Panc1 (cell line): ENCODE measurements around the gene CD80.

Source experiments
- CTCF ChIP-seq: fragments of 450-650 bp; IDR thresholded peaks from 2 replicates; pipeline ENCODE4 v1.5.1; 2017; ENCODE audit warnings: mild to moderate bottlenecking
- POLR2AphosphoS5 ChIP-seq: IDR thresholded peaks from 2 replicates; pipeline ENCODE4 v1.6.1; 2012; ENCODE audit warnings: mild to moderate bottlenecking, low read depth, low read length, moderate library complexity

GRCh38 chr3:119551598-119551997 lies 7.8 kb downstream of the CD80 start:
- TF ChIP-seq CTCF (no peak), POLR2AphosphoS5 (no peak)
